Glutamatergic neuron (in vitro differentiated cells): Measurements from ENCODE around the gene SRMS. TPM values are rescaled to one million over a fixed set of nuclear protein-coding genes. Genes with fewer than 3 reads are reported as not detected.

Experiments
- DNase-seq: peaks from one replicate; pipeline ENCODE4 v3.0.0; 2022
- H3K27ac Mint-ChIP-seq: one replicate; pipeline ENCODE4 v1.8.0; 2020; ENCODE audit warnings: mild to moderate bottlenecking, mixed read lengths, inconsistent platforms; ENCODE audit not compliant: unreplicated experiment
- H3K27me3 Mint-ChIP-seq: one replicate; pipeline ENCODE4 v1.8.0; 2020; ENCODE audit warnings: mild to moderate bottlenecking, moderate library complexity, mixed read lengths, inconsistent platforms; ENCODE audit not compliant: unreplicated experiment
- H3K36me3 Mint-ChIP-seq: one replicate; pipeline ENCODE4 v1.8.0; 2020; ENCODE audit warnings: mild to moderate bottlenecking, mixed read lengths, inconsistent platforms; ENCODE audit not compliant: unreplicated experiment
- H3K4me1 Mint-ChIP-seq: one replicate; pipeline ENCODE4 v1.8.0; 2020; ENCODE audit warnings: mild to moderate bottlenecking, low read depth, mixed read lengths, inconsistent platforms; ENCODE audit not compliant: unreplicated experiment
- H3K4me3 Mint-ChIP-seq: one replicate; pipeline ENCODE4 v1.8.0; 2020; ENCODE audit warnings: mild to moderate bottlenecking, mixed read lengths, inconsistent platforms; ENCODE audit not compliant: unreplicated experiment
- H3K9me3 Mint-ChIP-seq: one replicate; pipeline ENCODE4 v1.8.0; 2020; ENCODE audit warnings: mild to moderate bottlenecking, moderate library complexity, mixed read lengths, inconsistent platforms; ENCODE audit not compliant: unreplicated experiment
- CTCF ChIP-seq: fragments of 200-600 bp; sonication (generic); IDR thresholded peaks from one replicate; pipeline ENCODE4 v1.5.0; 2021; ENCODE audit not compliant: partially characterized antibody, unreplicated experiment
- total RNA-seq: library from RNA; stranded (reverse); fragmentation: NEBNext Ultra II Directional; extraction: Animal tissue kit (Norgen Biotek cat#: 25700); gene quantifications from one replicate; pipeline ENCODE4 v1.2.1, GENCODE V29; 2021; ENCODE audit not compliant: unreplicated experiment

The SRMS gene
- total RNA-seq, 1 donor from 2014 or later, result not detected

- DNase-seq, result no peak
- Mint-ChIP-seq H3K27ac (no peak overlapping the region), H3K9me3 (peaks cover 4% of the 10 kb centered on the region)
These were observed 14.2 kb downstream of the SRMS start for GRCh38 chr20:63533388-63533787.

GRCh38 chr20:63532449-63532971, 15.0 kb downstream of the SRMS start:
- Mint-ChIP-seq H3K4me3 (no peak overlapping the region), H3K9me3 (peaks cover 4% of the 10 kb centered on the region), H3K36me3 (no peaks in the 10 kb centered on the region), H3K27me3 (peaks cover 10% of the 10 kb centered on the region), H3K27ac (no peak overlapping the region), H3K4me1 (peaks cover 15% of the 10 kb centered on the region)
- TF ChIP-seq CTCF, result no peak
- peak; percentile 25 for DNase-seq

More at GRCh38 chr20:63533388-63533787, 14.2 kb downstream of the SRMS start:
- Mint-ChIP-seq H3K4me3 (no peak overlapping the region), H3K27me3 (peaks cover 10% of the 10 kb centered on the region), H3K4me1 (peaks cover 15% of the 10 kb centered on the region), H3K36me3 (no peaks in the 10 kb centered on the region)
- TF ChIP-seq CTCF, result no peak

GRCh38 chr20:63531686-63532448, 15.7 kb downstream of the SRMS start:
- Mint-ChIP-seq H3K4me1 (peaks cover 15% of the 10 kb centered on the region), H3K4me3 (peak overlapping the region; percentile 21), H3K27me3 (peaks cover 12% of the 10 kb centered on the region), H3K36me3 (no peaks in the 10 kb centered on the region), H3K27ac (peak overlapping the region; percentile 22), H3K9me3 (peaks cover 4% of the 10 kb centered on the region)
- no peak for TF ChIP-seq CTCF
- DNase-seq, result no peak

GRCh38 chr20:63530788-63531160, 16.8 kb downstream of the SRMS start:
- Mint-ChIP-seq H3K4me3 (no peak overlapping the region), H3K9me3 (peaks cover 4% of the 10 kb centered on the region), H3K27me3 (peaks cover 9% of the 10 kb centered on the region), H3K36me3 (no peaks in the 10 kb centered on the region), H3K27ac (no peak overlapping the region), H3K4me1 (peaks cover 13% of the 10 kb centered on the region)
- DNase-seq, result peak; percentile 19
- TF ChIP-seq CTCF, result no peak
